NCI-H2196 (cell line): ENCODE results near the gene SPRR2G.
A peak's percentile ranks its signal among the peaks of the same experiment; 100 is the strongest.
"Not testable (repeated sequence)": the region's sequence is repeated elsewhere in the genome, so short reads cannot be mapped to it uniquely, and the experiment has no call there.

ENCODE experiments used
- DNase-seq: peaks from one replicate; lab custom pipeline; 2025; ENCODE audit not compliant: unreplicated experiment; lab: John Stamatoyannopoulos, UW

Gene SPRR2G

GRCh38 chr1:153150846-153151245, at the start of gene SPRR2G:
Gene SPRR2G, minus strand, starts transcription at chr1:153150890. Its CDS starts 780 bp downstream, at chr1:153150110.
- DNase-seq = no peak

- no peak for DNase-seq
Observed at GRCh38 chr1:153195216-153195615, 44.5 kb upstream of the SPRR2G start.

- DNase-seq = no peak
Observed at GRCh38 chr1:153194331-153195050, 43.8 kb upstream of the SPRR2G start.

- DNase-seq = peak; percentile 21
Observed at GRCh38 chr1:153192697-153193096, 42.0 kb upstream of the SPRR2G start.

GRCh38 chr1:153190373-153190772, 39.7 kb upstream of the SPRR2G start:
- peak; percentile 6 for DNase-seq

GRCh38 chr1:153188301-153188700, 37.6 kb upstream of the SPRR2G start:
- not testable (repeated sequence) for DNase-seq

- DNase-seq = no peak
Observed at GRCh38 chr1:153180556-153180955, 29.9 kb upstream of the SPRR2G start.

- no peak for DNase-seq
Observed at GRCh38 chr1:153178922-153179321, 28.2 kb upstream of the SPRR2G start.

- DNase-seq = no peak
Observed at GRCh38 chr1:153174624-153175023, 23.9 kb upstream of the SPRR2G start.

- no peak for DNase-seq
Observed at GRCh38 chr1:153168686-153169085, 18.0 kb upstream of the SPRR2G start.

- DNase-seq = no peak
Observed at GRCh38 chr1:153155541-153155940, 4.9 kb upstream of the SPRR2G start.

GRCh38 chr1:153152481-153152880, 1.8 kb upstream of the SPRR2G start:
- DNase-seq = no peak

- no peak for DNase-seq
Observed at GRCh38 chr1:153141377-153141776, 9.3 kb downstream of the SPRR2G start.

GRCh38 chr1:153140484-153140883, 10.2 kb downstream of the SPRR2G start:
- DNase-seq = no peak

- DNase-seq = no peak
Observed at GRCh38 chr1:153133743-153134142, 16.9 kb downstream of the SPRR2G start.

GRCh38 chr1:153133267-153133666, 17.4 kb downstream of the SPRR2G start:
- no peak for DNase-seq

- DNase-seq = not testable (repeated sequence)
Observed at GRCh38 chr1:153128688-153129087, 22.0 kb downstream of the SPRR2G start.

- DNase-seq = no peak
Observed at GRCh38 chr1:153127296-153127695, 23.4 kb downstream of the SPRR2G start.

GRCh38 chr1:153125536-153125935, 25.2 kb downstream of the SPRR2G start:
- DNase-seq = no peak

- not testable (repeated sequence) for DNase-seq
Observed at GRCh38 chr1:153123793-153124192, 26.9 kb downstream of the SPRR2G start.

GRCh38 chr1:153122831-153123421, 27.8 kb downstream of the SPRR2G start:
- peak; percentile 81 for DNase-seq

- DNase-seq = no peak
Observed at GRCh38 chr1:153120945-153121344, 29.7 kb downstream of the SPRR2G start.
